Measurements from ENCODE around the gene HSD11B1L.
"Not testable (repeated sequence)": the region's sequence is repeated elsewhere in the genome, so short reads cannot be mapped to it uniquely, and the experiment has no call there.

HSD11B1L gene

GRCh38 chr19:5703819-5704818 is 23.3 kb downstream of the HSD11B1L start:
- DNase-seq: no peak

DNA sequence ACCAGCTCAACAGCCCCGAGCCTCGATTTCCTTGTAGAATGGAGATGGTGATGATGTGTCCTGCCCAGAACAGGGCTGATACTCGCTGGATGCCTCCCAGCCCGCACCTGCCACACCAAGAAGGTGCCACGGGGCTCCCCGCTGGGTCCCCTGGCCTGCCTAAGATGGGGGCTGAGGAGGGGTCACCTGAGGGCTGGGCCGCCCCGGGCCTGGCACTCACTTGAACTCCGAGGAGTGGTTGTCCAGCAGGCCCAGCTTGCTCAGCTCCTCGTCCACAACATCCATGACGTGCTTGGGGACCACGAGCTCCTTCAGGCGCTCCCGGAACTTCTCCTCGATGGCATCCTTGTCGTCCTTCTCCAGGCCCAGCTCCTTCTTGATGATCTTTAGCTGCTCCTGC is 24.7 kb downstream of the HSD11B1L start:
- DNase-seq: no peak

DNA sequence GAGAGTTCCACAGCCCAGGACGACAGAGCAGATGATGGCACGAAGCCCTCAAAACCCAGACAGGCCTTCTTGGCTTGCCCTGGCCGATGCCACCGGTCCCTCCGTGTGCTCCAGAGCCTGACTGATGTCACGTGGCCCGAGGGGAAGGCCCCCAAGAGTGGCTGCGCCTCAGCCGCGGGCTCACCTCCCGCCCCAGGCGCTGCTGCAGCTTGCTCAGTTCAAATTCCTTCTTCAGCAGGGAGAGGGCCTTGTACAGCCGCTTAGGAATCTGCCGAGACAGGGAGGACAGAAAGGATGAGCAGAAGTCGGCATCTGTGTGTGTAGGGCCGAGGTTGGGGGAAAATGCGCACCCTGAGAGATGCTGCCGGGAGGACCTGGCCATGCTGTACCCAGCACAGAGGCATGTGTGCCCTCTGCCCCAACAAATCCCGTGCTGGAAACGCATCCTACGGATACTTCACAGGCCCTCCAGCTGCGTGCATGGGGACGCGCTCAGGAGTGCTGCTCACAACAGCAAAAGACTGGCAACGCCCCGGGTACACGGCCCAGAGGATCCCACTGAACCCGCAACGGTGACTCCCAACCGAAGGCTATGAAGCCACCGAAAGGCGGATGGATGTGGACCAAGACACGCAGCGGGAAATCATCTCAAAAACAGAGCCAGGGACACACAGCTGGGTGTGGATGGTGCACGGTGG is 26.2 kb downstream of the HSD11B1L start:
- no peak for DNase-seq

GRCh38 chr19:5707576-5708575 is 27.0 kb downstream of the HSD11B1L start:
- DNase-seq: no peak

DNA sequence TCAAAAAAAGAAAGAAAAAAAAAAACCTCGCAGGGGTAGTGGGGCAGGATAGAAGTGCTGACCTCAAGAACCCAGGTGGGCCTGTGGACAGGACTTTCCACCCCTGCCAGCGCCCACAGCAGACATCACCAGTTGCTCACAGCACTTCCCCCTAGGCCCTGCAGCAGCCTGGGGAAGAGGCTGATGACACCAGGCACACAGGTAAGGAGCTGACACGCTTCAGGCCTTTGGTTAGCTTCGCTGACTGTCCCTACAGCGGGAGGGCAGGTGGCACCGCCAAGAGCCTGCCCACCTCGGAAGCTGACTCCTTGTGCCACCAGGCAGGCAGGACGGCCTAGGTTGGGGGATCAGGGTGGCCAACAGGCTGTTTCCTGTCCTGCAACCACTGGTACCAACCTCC is 30.2 kb downstream of the HSD11B1L start:
- no peak for DNase-seq

DNA sequence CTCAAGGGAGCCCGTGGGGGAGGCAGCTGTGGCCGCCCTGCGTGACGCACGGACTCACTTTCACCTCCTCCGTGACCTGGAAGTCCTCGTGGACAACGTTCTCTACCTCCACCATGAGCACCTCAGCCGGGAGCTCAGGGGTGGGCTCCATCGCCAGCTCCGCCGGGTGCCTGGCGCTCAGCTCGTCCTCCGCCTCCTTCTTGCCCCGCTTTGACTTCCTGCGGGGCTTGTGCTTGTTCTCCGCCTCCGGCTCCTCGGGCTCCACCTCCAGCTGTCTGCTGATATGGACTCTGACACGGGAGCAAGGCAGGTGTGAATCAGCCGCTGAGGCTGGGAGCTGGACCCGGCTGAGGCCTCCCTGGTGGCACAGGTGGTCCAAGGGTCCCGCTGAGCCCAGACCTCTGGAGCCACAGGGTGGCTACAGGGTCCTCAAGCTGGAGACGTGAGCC is 30.9 kb downstream of the HSD11B1L start:
- DNase-seq: no peak

GRCh38 chr19:5713228-5713627 is 32.4 kb downstream of the HSD11B1L start:
- DNase-seq: no peak

GRCh38 chr19:5714816-5715215 is 34.0 kb downstream of the HSD11B1L start:
- DNase-seq: no peak

GRCh38 chr19:5717215-5717935 is 36.5 kb downstream of the HSD11B1L start:
- no peak for DNase-seq

GRCh38 chr19:5718037-5718578 is 37.3 kb downstream of the HSD11B1L start:
- DNase-seq: peak; percentile 80

- DNase-seq: peak; percentile 94
Measured at GRCh38 chr19:5718579-5719273, 37.9 kb downstream of the HSD11B1L start.

GRCh38 chr19:5719274-5719960 is 38.6 kb downstream of the HSD11B1L start:
- no peak for DNase-seq

GRCh38 chr19:5719961-5720790 is 39.3 kb downstream of the HSD11B1L start, which contains the start of the genes CATSPERD and LONP1:
Gene CATSPERD, plus strand, starts transcription at chr19:5720637. Its CDS starts 101 bp downstream, at chr19:5720738.
Gene LONP1, minus strand, starts transcription at chr19:5720146. Its CDS starts 14 bp downstream, at chr19:5720132.
- peak; percentile 99 for DNase-seq

- no peak for DNase-seq
Measured at GRCh38 chr19:5727453-5728050, 46.7 kb downstream of the HSD11B1L start.

DNA sequence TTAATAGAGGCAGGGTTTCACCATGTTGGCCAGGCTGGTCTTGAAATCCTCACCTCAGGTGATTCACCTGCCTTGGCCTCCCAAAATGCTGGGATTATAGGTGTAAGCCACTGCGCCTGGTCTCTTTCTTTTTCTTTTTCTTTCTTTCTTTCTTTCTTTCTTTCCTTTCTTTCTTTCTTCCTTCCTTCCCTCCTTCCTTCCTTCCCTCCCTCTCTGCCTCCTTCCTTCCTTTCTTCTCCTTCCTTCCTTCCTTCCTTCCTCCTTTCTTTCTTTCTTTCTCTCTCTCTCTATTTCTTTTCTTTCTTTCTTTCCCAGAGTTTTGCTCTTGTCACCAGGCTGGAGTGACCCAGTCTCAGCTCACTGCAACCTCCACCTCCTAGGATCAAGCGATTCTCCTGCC is 52.3 kb downstream of the HSD11B1L start:
- not testable (repeated sequence) for DNase-seq

All from fibroblast of skin of right biceps (primary cell).